Mesothelial cell of epicardium (in vitro differentiated cells): ENCODE data around the gene SLCO3A1. TPM values are rescaled to one million over a fixed set of nuclear protein-coding genes. Genes with fewer than 3 reads are reported as not detected.

ENCODE experiments used
- DNase-seq, 2 experiments: peaks; one replicate each; pipeline ENCODE4 v3.0.0; 2021; ENCODE audit warnings: low spot score in 2 of 2; ENCODE audit not compliant: unreplicated experiment in 2 of 2
- H3K27ac Mint-ChIP-seq: 2 replicates; pipeline ENCODE4 v1.8.0; 2021; ENCODE audit warnings: mixed read lengths
- H3K27me3 Mint-ChIP-seq: 2 replicates; pipeline ENCODE4 v1.8.0; 2021; ENCODE audit warnings: low read depth, mixed read lengths
- H3K36me3 Mint-ChIP-seq: 2 replicates; pipeline ENCODE4 v1.8.0; 2021; ENCODE audit warnings: mixed read lengths
- H3K4me1 Mint-ChIP-seq: 2 replicates; pipeline ENCODE4 v1.8.0; 2021; ENCODE audit warnings: mixed read lengths
- H3K4me3 Mint-ChIP-seq: 2 replicates; pipeline ENCODE4 v1.8.0; 2021; ENCODE audit warnings: mild to moderate bottlenecking, moderate library complexity, mixed read lengths
- H3K9me3 Mint-ChIP-seq: 2 replicates; pipeline ENCODE4 v1.8.0; 2021; ENCODE audit warnings: mixed read lengths
- CTCF ChIP-seq: fragments of 200-600 bp; sonication (generic); IDR thresholded peaks from one replicate; pipeline ENCODE4 v1.5.0; 2021; ENCODE audit warnings: antibody characterized with exemption; ENCODE audit not compliant: unreplicated experiment
- total RNA-seq: library from RNA; stranded (reverse); gene quantifications from 3 replicates; pipeline ENCODE4 v1.2.1, GENCODE V29; 2021

Gene SLCO3A1
- total RNA-seq, 1 donor from 2014 or later: 1.9 TPM

GRCh38 chr15:92155934-92156333 lies 302.4 kb downstream of the SLCO3A1 start:
- H3K9me3 Mint-ChIP-seq: no peaks in the 10 kb centered on the region
- H3K27me3 Mint-ChIP-seq: peaks cover 32% of the 10 kb centered on the region
- no peak for TF ChIP-seq CTCF
- no peaks in the 10 kb centered on the region for H3K36me3 Mint-ChIP-seq
- no peak overlapping the region for H3K27ac Mint-ChIP-seq
- no peak overlapping the region for H3K4me3 Mint-ChIP-seq
- H3K4me1 Mint-ChIP-seq: peaks cover 50% of the 10 kb centered on the region
- DNase-seq: no peak

GRCh38 chr15:92157666-92158298 lies 304.3 kb downstream of the SLCO3A1 start:
- Mint-ChIP-seq H3K4me3 (no peak overlapping the region), H3K9me3 (no peaks in the 10 kb centered on the region), H3K4me1 (peaks cover 33% of the 10 kb centered on the region), H3K27me3 (peaks cover 32% of the 10 kb centered on the region), H3K36me3 (no peaks in the 10 kb centered on the region), H3K27ac (no peak overlapping the region)
- no peak for DNase-seq
- TF ChIP-seq CTCF: no peak

- Mint-ChIP-seq H3K27ac (no peak overlapping the region), H3K4me3 (no peak overlapping the region), H3K27me3 (peaks cover 32% of the 10 kb centered on the region), H3K4me1 (peaks cover 30% of the 10 kb centered on the region), H3K9me3 (no peaks in the 10 kb centered on the region), H3K36me3 (no peaks in the 10 kb centered on the region)
- no peak for DNase-seq
- no peak for TF ChIP-seq CTCF
Observed at GRCh38 chr15:92158426-92158825, 304.9 kb downstream of the SLCO3A1 start.

- Mint-ChIP-seq H3K27me3 (peaks cover 24% of the 10 kb centered on the region), H3K36me3 (no peaks in the 10 kb centered on the region), H3K4me3 (no peak overlapping the region), H3K9me3 (no peaks in the 10 kb centered on the region), H3K27ac (no peak overlapping the region), H3K4me1 (peaks cover 37% of the 10 kb centered on the region)
- no peak for TF ChIP-seq CTCF
- no peak for DNase-seq
Observed at GRCh38 chr15:92159481-92159880, 306.0 kb downstream of the SLCO3A1 start.

GRCh38 chr15:92159906-92160841 lies 306.7 kb downstream of the SLCO3A1 start:
- peaks cover 18% of the 10 kb centered on the region for H3K27me3 Mint-ChIP-seq
- H3K27ac Mint-ChIP-seq: no peak overlapping the region
- H3K4me3 Mint-ChIP-seq: no peak overlapping the region
- H3K9me3 Mint-ChIP-seq: no peaks in the 10 kb centered on the region
- no peak for TF ChIP-seq CTCF
- H3K4me1 Mint-ChIP-seq: peaks cover 43% of the 10 kb centered on the region
- H3K36me3 Mint-ChIP-seq: no peaks in the 10 kb centered on the region
- DNase-seq: no peak
